Measurements from ENCODE around the gene EFCAB8. TPM values are rescaled to one million over a fixed set of nuclear protein-coding genes. Genes with fewer than 3 reads are reported as not detected.

Gene EFCAB8
- total and polyA plus RNA-seq, 11 donors, result 0.03 to 0.29 (median 0.08) TPM; not detected in 8

DNA sequence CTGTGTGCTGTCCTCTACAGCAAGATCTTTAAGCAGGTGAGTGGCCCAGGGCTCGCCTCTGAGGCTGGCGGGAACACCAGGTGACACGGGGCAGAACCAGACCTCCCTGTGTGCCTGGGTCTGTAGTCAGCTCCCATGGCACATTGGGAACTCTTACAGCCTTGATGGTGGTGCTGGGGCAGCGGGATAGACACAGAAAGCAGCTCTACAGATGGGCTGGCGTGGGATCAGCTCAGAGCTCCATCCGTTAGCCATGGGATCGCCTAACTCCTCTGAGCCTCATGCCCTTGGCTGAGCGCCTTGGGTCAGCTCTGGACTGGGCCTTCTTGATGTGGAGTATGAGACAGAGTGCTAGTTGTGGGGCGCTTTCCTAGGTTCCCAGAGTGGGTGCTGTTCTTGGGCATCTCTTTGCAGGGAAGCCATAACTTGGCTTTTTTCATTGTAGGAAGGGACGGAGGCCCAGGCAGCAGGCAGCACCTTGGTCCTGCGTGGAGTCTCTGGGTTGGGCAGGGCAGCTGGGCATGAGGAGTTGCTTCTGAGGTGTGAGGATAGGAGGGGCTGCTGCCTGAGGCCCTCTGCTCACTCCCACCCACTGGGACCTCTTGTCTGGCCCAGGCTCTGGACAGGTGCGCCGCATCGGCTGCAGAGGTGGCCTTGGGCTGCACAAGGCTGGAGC is 51.3 kb downstream of the EFCAB8 start:
- peak in 1 of 4 donors; percentile 20 for ATAC-seq
- TF ChIP-seq POLR2A (IDR thresholded peaks at IDR 0.05), result no peak
- TF ChIP-seq, protein P1, sequence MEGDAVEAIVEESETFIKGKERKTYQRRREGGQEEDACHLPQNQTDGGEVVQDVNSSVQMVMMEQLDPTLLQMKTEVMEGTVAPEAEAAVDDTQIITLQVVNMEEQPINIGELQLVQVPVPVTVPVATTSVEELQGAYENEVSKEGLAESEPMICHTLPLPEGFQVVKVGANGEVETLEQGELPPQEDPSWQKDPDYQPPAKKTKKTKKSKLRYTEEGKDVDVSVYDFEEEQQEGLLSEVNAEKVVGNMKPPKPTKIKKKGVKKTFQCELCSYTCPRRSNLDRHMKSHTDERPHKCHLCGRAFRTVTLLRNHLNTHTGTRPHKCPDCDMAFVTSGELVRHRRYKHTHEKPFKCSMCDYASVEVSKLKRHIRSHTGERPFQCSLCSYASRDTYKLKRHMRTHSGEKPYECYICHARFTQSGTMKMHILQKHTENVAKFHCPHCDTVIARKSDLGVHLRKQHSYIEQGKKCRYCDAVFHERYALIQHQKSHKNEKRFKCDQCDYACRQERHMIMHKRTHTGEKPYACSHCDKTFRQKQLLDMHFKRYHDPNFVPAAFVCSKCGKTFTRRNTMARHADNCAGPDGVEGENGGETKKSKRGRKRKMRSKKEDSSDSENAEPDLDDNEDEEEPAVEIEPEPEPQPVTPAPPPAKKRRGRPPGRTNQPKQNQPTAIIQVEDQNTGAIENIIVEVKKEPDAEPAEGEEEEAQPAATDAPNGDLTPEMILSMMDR (IDR thresholded peaks at IDR 0.05), result no peak
- DNase-seq, result no peak
- H3K36me3 ChIP-seq, result no peaks in the 10 kb centered on the region
- H3K27ac ChIP-seq, result no peak overlapping the region
- intact Hi-C loops (cut with DNase I), result loop anchor here in 4 of 10 donors (5.0 to 10.0 kb wide), 4 partner anchors 187 to 387 kb away; no protein-coding TSS in a partner anchor
- no peaks in the 10 kb centered on the region for H3K27me3 ChIP-seq
- WGBS, 4 donors, result 93 to 94% (median 93%) methylated on average over 9 to 14 of the region's 14 CpGs
- peaks cover 0 to 10% (median 0%) of the 10 kb centered on the region in 12 donors for H3K9me3 ChIP-seq
- H3K4me3 ChIP-seq, result no peak overlapping the region
- H3K4me1 ChIP-seq, result no peaks in the 10 kb centered on the region

DNA sequence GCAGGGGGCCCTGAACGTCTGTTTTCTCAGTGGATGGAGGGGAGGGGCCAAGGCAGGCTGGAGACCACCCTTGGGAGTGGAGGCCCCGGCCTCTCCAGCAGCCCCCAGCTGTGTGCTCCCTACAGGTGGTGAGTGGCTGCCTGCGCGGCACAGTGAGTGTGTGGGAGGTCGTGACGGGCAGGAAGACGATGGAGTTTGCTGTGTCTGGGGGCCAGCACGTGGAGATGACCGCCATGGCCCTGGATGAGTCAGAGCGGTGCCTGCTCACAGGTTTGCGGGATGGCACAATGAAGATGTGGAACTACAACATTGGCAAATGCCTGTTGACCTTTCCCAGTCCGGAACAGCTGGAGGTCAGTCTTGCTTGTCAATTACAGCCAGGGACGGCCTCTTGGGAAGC is 52.6 kb downstream of the EFCAB8 start:
- no peaks in the 10 kb centered on the region for H3K27me3 ChIP-seq
- no peak overlapping the region for H3K4me3 ChIP-seq
- intact Hi-C loops (cut with DNase I), result no loop called here
- no peak for DNase-seq
- no peak for TF ChIP-seq POLR2A (IDR thresholded peaks at IDR 0.05)
- TF ChIP-seq, protein P1 (IDR thresholded peaks at IDR 0.05), result no peak
- H3K27ac ChIP-seq, result no peak overlapping the region
- 75 to 86% (median 80%) methylated on average over 13 of the region's 13 CpGs for WGBS, 4 donors
- H3K36me3 ChIP-seq, result no peaks in the 10 kb centered on the region
- no peaks in the 10 kb centered on the region for H3K4me1 ChIP-seq
- H3K9me3 ChIP-seq, result peaks cover 0 to 24% (median 12%) of the 10 kb centered on the region in 12 donors
- ATAC-seq, result no peak

DNA sequence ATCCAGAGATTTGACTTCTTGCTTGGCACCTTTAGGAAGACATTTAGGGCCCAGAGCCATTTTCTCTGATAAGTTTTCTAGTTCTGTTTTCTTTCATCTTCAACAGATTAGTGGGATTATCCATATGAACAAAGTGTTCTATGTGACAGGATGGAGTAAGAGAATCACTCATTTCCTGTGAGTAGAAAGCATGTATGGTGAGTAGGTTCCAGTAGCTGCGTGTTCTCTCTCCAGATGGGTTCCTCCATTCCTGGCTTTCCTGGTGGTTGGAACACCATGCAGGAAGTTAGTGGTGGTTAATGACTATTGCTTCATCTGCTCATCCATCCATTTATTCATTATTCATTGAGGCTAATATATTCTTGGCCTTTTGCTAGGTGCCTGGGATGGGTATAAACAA is 54.0 kb downstream of the EFCAB8 start:
- Histone ChIP-seq H3K4me3 (no peak overlapping the region), H3K9me3 (peaks cover 0 to 27% (median 15%) of the 10 kb centered on the region in 12 donors), H3K27ac (no peak overlapping the region), H3K4me1 (no peaks in the 10 kb centered on the region), H3K27me3 (no peaks in the 10 kb centered on the region), H3K36me3 (no peaks in the 10 kb centered on the region)
- DNase-seq (no peak), ATAC-seq (no peak)
- 82 to 96% (median 85%) methylated on average over 1 of the region's 1 CpG for WGBS, 4 donors
- TF ChIP-seq, protein P1 (IDR thresholded peaks at IDR 0.05), result no peak
- TF ChIP-seq POLR2A (IDR thresholded peaks at IDR 0.05), result no peak
- intact Hi-C loops (cut with DNase I), result no loop called here

DNA sequence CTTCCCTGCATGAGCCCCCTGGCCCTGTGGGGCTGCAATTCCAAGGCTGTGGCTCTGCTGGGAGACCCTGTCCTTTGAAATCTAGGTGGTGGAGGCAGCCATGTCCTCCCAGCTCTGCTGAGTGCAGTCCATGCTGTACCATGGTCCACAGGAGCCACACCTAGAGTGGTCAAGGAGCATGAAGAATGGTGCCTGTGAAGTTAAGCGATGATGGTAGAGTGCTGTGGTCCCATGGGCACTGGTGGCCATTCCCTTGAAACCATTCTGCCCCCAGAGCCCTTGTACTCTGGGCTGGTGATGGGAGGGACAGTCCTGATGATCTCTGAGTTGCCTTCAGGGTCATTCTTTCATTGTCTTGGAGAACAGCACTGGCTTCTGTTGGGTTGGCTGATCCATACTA is 55.3 kb downstream of the EFCAB8 start:
- no peaks in the 10 kb centered on the region for H3K27me3 ChIP-seq
- H3K4me3 ChIP-seq, result no peak overlapping the region
- 80 to 100% (median 90%) methylated on average over 1 of the region's 1 CpG for WGBS, 4 donors
- no peaks in the 10 kb centered on the region for H3K36me3 ChIP-seq
- DNase-seq (peak in 1 of 5 donors; percentile 8), ATAC-seq (no peak)
- no peak for TF ChIP-seq POLR2A (IDR thresholded peaks at IDR 0.05)
- TF ChIP-seq, protein P1 (IDR thresholded peaks at IDR 0.05), result no peak
- no peak overlapping the region for H3K27ac ChIP-seq
- no peaks in the 10 kb centered on the region for H3K4me1 ChIP-seq
- intact Hi-C loops (cut with DNase I), result no loop called here
- H3K9me3 ChIP-seq, result peaks cover 0 to 27% (median 15%) of the 10 kb centered on the region in 12 donors

All from heart left ventricle (tissue), 16 donors.